Activated CD4-positive, CD25-positive, alpha-beta regulatory T cell (primary cell): ENCODE measurements around the gene RNF31.
A peak's percentile ranks its signal among the peaks of the same experiment; 100 is the strongest.

Source experiments
- DNase-seq, 4 experiments: peaks; one replicate each; lab custom pipeline; 2025; lab: John Stamatoyannopoulos, UW

Gene RNF31

DNA sequence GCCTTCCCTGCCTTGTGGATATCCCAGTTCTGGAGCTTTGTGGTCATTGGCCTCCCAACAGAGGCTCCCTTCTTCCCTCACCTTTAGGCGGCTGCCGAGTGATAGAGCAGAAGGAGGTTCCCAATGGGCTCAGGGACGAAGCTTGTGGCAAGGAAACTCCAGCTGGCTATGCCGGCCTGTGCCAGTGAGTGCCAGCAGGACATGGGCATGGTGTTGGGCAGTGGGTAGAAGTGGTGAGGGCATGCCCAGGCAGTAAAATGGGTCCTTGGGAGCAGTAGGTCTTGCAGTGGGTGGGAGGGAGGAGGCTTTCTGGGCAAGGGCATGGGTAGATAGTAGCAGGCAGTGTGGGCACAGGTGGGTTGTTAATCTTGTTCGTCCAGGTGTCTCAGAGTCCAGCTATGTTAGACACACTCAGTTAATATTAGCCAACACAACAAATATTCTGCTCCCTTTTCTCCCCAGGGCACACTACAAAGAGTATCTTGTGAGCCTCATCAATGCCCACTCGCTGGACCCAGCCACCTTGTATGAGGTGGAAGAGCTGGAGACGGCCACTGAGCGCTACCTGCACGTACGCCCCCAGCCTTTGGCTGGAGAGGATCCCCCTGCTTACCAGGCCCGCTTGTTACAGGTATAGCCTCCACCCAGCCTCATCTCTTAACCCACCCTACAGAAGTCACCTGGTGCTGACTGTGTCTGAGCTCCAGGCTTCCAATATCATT, 12.6 kb downstream of the RNF31 start:
- DNase-seq = no peak

- no peak for DNase-seq
Observed at GRCh38 chr14:24160499-24160849, 13.2 kb downstream of the RNF31 start.

DNA sequence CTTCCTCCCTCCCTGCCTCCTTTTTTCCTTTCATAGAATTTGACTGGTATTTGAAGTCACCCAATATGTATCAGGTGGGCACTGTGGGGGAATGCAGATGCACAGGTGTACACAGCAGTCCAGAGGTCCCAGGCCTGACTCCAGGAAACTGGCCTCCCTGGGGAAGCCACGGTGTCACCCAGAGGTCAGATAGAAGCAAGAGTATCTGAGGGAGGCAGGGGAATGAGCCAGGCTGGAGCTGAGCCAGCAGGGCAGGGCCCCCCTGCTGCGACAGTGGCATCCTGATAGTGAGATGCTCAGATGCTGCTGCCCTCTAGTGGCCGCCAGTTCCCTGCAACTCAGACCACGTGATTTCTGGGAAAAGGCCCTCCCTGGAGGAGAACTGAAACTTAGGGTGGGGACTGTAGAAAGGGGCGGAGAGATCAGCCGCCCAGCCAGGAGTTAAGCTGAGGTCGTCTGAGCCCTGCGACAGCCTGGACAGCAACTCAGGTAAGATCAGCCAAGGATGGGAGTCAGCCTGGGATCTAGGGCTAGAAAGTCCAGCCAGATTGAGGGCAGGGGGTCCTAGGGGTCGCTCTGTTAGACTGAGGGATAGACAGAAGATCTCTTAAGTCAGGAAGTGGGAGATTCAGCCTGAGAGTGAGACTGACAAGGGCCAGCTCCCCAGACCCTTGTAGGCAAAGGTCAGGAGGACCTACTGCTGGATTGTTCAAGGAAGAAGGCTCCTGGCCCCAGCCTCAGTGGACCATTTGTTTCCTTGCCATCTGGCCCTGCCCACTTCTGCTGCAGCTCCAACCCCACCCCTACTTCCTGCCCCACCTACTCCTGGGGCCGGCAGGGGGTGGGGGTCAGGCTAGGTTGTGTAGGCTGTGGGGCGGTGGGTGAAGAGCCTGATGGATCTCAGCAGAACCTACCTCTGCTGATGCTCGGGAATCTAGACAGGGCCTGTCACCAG, 13.8 kb downstream of the RNF31 start, which contains the start of gene IRF9:
Gene IRF9 (plus strand): TSS at position 416 of the 955 bp plus-strand sequence. CDS start 880 bp downstream, outside the sequence.
- peak; percentile 93 to 99 (median 95) for DNase-seq

GRCh38 chr14:24162093-24162492, 14.8 kb downstream of the RNF31 start:
- DNase-seq = no peak

DNA sequence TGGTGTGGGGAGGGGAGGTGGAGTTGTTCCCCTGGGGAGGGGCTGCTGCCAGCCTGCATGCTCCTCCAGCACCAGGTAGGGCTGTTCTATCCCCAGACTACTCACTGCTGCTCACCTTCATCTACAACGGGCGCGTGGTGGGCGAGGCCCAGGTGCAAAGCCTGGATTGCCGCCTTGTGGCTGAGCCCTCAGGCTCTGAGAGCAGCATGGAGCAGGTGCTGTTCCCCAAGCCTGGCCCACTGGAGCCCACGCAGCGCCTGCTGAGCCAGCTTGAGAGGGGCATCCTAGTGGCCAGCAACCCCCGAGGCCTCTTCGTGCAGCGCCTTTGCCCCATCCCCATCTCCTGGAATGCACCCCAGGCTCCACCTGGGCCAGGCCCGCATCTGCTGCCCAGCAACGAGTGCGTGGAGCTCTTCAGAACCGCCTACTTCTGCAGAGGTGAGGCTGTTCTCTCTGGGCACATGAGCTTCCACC, 17.3 kb downstream of the RNF31 start:
- no peak for DNase-seq

- no peak for DNase-seq
Observed at GRCh38 chr14:24165785-24166184, 18.5 kb downstream of the RNF31 start.

DNA sequence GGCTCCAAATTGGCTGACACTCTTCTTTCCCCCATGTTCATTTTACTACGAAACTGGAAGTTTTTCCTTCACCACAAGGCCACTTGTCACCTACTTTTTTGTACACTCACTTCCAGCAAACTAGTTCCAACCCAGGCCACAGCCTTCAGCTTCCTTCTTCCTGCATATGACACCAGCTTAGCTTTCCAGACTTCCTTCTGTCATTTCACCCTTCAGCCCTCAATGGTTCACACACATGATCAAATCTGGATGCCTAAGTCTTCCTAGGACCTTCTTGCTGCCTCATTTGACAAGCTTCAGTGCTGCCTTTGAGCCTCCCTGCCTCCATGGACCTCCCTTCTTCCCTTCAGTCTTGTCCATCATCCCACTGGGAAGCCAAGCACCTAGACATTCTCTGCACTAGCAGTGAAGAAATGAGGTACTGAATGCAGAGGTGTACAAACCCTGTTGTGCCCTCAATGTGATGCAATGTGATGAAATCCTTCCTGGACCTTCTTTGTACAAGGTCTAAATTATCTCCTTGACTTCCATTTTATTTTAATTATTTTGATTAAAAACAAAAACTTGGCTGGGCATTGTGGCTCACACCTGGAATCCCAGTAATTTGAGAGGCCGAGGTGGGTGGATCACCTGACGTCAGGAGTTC, 20.3 kb downstream of the RNF31 start:
- DNase-seq = no peak

GRCh38 chr14:24171422-24172260, 24.3 kb downstream of the RNF31 start, which contains the start of gene REC8:
REC8 (plus strand) TSS chr14:24172080; CDS start chr14:24172553, 473 bp downstream.
- DNase-seq = peak; percentile 28 to 70 (median 52)

DNA sequence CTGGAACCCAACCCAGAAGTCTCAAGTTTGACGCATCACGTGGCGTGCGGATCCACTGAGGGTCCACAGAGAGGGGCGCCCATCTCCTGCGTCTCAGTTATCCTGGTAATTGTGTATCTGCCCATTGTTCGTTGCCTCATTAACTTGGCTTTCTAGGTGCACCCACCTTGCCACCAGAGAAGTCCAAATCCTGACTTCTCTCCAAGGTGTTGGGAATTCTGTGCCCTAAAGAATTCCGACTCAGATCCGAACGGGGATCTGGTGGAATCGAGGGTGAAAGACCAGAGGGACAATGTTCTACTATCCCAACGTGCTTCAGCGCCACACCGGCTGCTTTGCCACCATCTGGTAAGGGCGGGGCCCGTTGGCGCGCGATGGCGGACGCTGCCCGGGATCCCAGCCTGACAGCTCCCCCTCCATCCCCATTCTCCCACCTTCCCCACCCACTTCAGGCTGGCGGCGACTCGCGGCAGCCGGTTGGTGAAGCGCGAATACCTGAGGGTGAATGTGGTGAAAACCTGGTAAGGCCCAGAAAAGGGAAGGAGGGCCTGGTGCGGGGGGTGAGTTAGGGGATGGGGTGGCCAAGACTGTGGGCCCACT, 25.1 kb downstream of the RNF31 start:
- no peak for DNase-seq

- no peak for DNase-seq
Observed at GRCh38 chr14:24172871-24173281, 25.6 kb downstream of the RNF31 start.

- no peak for DNase-seq
Observed at GRCh38 chr14:24176599-24176998, 29.3 kb downstream of the RNF31 start.

DNA sequence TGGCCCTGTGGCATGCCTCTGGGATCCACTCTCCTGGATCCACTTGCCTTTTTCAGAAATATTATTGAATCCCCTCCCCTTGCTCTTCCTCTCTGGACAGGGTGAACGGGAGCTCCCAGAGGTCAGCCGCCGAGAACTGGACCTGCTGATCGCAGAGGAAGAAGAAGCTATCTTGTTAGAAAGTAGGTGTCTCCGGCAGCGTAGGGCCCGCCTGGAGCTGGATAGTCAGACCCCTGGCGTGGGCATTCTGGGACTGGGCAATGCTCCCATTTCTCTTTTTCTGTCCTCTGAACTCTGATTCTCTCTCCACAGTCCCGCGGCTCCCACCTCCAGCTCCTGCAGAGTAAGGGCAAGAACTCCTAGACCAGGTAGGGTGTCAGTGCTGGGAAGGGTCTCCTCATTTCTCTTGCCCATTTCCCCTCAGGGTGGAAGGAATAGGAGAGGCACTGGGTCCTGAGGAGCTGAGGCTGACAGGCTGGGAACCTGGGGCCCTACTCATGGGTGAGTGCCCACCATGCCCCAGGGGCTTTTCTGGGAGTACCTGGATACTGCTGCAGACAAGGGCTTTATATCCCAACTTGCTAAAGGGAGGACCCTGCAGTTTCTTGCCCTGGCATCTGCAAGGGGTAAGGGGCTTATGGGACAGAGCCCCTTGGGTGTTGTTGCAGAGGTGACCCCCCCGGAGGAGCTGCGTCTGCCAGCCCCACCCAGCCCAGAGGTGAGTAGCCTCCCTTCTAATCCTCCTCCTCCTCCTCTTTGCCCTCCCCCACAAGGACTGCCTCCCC, 29.9 kb downstream of the RNF31 start:
- DNase-seq = no peak

- no peak for DNase-seq
Observed at GRCh38 chr14:24177891-24178290, 30.6 kb downstream of the RNF31 start.

DNA sequence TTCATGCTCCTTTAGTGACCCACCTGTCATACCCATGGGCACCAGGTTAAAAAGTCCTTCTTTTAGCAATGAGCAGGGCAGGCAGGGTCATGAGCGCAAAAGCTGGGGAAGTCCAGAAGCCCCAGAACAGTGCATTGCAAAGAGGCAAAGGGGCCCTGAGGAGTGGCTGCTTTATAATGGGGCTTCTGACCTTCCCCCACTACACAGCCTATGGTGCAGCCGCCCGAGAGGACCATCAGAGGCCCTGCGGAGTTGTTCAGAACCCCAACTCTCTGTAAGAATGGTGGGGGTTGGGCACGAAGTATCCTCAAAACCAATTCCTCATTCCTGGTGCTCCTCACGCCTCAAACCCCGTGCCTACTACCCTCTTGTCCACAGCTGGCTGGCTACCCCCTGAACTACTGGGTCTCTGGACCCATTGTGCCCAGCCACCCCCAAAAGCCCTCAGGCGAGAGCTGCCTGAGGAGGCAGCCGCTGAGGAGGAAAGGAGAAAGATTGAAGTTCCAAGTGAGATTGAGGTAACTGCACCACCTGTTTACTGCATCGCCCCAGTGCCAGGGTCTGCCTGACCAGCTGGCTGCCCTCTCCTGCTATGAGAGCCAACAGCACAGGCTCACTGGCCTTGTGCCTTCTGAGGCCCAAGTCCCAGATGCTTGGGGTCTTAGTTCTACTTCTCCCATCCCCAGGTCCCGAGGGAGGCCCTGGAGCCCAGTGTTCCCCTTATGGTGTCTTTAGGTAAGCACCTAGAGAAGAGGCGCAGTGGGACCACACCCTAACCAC, 31.3 kb downstream of the RNF31 start:
- DNase-seq = no peak

DNA sequence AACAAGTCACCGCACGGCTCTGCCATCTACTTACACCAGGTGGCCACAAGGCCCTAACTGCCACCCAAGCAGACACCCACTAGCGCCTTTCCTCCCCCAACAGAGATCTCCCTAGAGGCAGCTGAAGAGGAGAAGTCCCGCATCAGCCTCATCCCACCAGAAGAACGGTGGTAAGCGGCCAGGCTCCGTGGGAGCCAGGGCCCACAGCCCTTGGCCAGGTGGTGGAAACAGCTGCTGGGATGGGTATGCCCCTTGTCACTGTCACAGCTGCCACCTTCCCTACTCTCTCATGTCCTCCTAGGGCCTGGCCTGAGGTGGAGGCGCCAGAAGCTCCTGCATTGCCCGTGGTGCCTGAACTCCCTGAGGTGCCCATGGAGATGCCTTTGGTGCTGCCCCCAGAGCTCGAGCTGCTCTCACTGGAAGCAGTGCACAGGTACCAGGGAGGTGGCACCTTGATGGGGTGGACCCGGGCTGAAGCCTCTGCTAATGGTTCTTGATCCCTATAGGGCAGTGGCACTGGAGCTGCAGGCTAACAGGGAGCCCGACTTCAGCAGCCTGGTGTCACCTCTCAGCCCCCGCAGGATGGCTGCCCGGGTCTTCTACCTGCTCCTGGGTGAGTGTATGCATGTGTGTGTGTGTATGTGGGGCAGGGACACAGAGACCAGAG, 32.1 kb downstream of the RNF31 start:
- DNase-seq = no peak

DNA sequence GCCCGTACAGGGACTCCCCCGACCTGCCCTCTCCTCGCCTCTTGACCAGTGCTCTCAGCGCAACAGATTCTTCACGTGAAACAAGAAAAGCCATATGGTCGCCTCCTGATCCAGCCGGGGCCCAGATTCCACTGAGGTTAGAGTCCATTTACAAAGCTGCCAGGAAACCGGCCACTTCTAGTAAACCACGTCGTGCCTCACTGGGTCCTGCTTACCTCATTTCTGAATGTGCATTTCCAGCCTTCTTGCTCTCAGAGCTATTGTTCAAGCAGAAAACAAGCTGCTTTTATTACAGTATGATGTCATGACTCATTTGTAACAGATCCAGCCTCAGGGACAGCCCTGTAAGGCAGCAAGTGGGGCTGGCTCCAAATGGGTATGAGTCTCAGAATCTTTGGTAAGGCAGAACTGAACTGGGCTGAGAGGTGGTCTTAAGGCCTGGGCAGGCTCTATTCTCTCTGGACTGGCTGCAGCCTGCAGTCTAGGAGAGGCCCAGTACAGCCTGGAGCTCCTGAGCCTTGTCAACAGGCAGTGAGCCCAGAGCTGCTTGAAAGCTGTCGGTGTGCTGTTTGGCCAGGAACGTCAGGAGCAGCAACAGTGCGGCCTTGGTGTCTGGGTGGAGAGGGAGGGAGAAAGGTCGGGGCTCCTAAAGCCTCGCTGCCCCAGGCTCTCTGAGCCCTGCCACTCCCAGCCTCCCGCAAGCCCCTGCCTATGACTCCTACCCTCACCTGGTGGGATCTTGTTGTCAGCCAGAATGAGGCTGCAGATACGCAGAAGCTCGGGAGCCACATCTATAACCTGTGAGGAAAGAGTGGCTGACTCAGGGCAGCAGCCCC, 32.9 kb downstream of the RNF31 start:
- no peak for DNase-seq

DNA sequence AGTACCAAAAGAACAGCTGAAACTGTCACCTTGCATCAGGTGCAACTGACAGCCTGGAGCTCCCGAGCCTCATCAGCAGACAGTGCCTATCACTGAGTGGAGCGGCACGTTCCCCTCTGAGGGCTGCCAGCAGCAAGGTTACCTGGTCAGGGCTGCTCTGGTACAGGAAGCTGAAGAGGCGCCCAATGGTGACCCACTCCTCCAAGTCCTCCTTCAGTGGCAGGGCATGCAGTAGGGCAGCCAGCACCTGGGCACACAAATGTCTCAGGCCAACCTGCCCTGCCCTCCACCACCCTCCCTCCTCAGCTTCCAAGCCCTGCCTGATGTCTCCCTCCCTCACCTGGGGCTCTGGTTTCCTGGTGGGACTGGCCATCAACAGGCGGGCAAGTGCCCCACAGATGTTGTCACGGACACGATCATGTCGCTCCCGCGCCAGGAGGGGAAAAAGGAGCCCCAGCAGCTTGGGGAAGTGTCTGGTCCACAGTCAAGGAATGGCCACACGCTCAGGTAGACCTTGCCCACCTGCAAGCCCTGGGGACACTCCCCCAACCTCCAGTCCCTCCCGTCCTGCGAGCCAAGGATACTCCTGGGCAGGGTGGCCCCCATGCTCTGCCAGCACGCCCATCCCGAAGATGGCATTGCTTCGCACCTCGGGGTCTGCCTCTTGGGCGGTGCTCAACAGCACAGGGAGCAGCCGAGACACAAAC, 34.2 kb downstream of the RNF31 start:
- no peak for DNase-seq
